H1 (cell line): Measurements from ENCODE around the gene COL4A1. TPM values are rescaled to one million over a fixed set of nuclear protein-coding genes. Genes with fewer than 3 reads are reported as not detected.

ENCODE experiments used
- BCL11A ChIP-seq, 2 experiments: IDR thresholded peaks; one replicate each; pipeline ENCODE4 v1.6.1; 2011; ENCODE audit warnings: low read depth in 2 of 2, low read length in 2 of 2, mild to moderate bottlenecking in 2 of 2
- CHD7 ChIP-seq: fragments of 300-600 bp; sonication (generic); IDR thresholded peaks from 2 replicates; pipeline ENCODE4 v1.7.1; 2012; ENCODE audit warnings: low read length, moderate library complexity, mild to moderate bottlenecking, inconsistent platforms; ENCODE audit not compliant: insufficient replicate concordance
- FOSL1 ChIP-seq: IDR thresholded peaks from 2 replicates; pipeline ENCODE4 v1.6.1; 2011; ENCODE audit warnings: mild to moderate bottlenecking, low read depth, low read length, moderate library complexity; ENCODE audit not compliant: insufficient read depth
- HDAC6 ChIP-seq: IDR thresholded peaks from one replicate; pipeline ENCODE4 v1.7.1; 2012; ENCODE audit warnings: low read depth, mild to moderate bottlenecking, inconsistent platforms, low read length, moderate library complexity
- JUN ChIP-seq: IDR thresholded peaks from 2 replicates; pipeline ENCODE4 v1.6.1; 2011; ENCODE audit warnings: low read depth, mild to moderate bottlenecking, improper control_type of control experiment, low read length
- RNF2 ChIP-seq: fragments of 200-900, 300-1000 bp; sonication (generic); IDR thresholded peaks from 2 replicates; pipeline ENCODE4 v1.7.1; 2016; ENCODE audit warnings: borderline replicate concordance, low read depth, mild to moderate bottlenecking, antibody characterized with exemption, low read length; ENCODE audit not compliant: poor library complexity, severe bottlenecking; ENCODE audit errors: missing control alignments
- SAP30 ChIP-seq: fragments of 300-600 bp; sonication (generic); IDR thresholded peaks from 2 replicates; pipeline ENCODE4 v1.7.1; 2012; ENCODE audit warnings: low read length, moderate library complexity, mild to moderate bottlenecking, inconsistent platforms; ENCODE audit not compliant: insufficient read depth, insufficient replicate concordance
- SP2 ChIP-seq: IDR thresholded peaks from 2 replicates; pipeline ENCODE4 v1.6.1; 2012; ENCODE audit warnings: mild to moderate bottlenecking, low read length, inconsistent platforms
- SRF ChIP-seq: IDR thresholded peaks from 2 replicates; pipeline ENCODE4 v1.6.1; 2011; ENCODE audit warnings: mild to moderate bottlenecking, low read depth, low read length, moderate library complexity
- TEAD4 ChIP-seq: IDR thresholded peaks from 2 replicates; pipeline ENCODE4 v1.6.1; 2012; ENCODE audit warnings: low read depth, low read length, inconsistent platforms, mixed read lengths
- polyA plus RNA-seq, 7 experiments: library from polyadenylated mRNA; depleted of rRNA in 3 of 7; stranded (reverse) in 5 of 7; unstranded in 2 of 7; fragments of >200 nt in 5 of 7; fragments of 200-250 nt in 2 of 7; gene quantifications; 1 replicate in 5 of 7; 2 replicates in 1 of 7; 4 replicates in 1 of 7; pipeline versions ENCODE4 v1.2.1 to v1.2.3, GENCODE V29; 2011 to 2013; ENCODE audit warnings: missing spikeins in 2 of 7, mixed read lengths in 2 of 7
- total RNA-seq: library from RNA; stranded (reverse); fragmentation: NEBNext Ultra II Directional; extraction: Animal tissue kit (Norgen Biotek cat#: 25700); gene quantifications from 2 replicates; pipeline ENCODE4 v1.2.1, GENCODE V29; 2021
- TF ChIP-seq, protein P1 (sequence below): IDR thresholded peaks from 2 replicates; pipeline ENCODE4 v1.6.1; 2012; ENCODE audit warnings: inconsistent platforms

Gene COL4A1
- total and polyA plus RNA-seq, 2 of the 8 experiments (the other 6 are each of a cell fraction or from before 2014, with no cell fraction given): 30.7 to 82.0 TPM

GRCh38 chr13:110344320-110344719, 37.4 kb upstream of the COL4A1 start (continued):
- TF ChIP-seq CHD7 (no peak), SAP30 (no peak), TEAD4 (no peak), SRF (no peak), SP2 (no peak), FOSL1 (no peak), RNF2 (no peak), BCL11A (IDR thresholded peaks at IDR 0.05; ENCODE audit: low read depth in 2 of 2, low read length in 2 of 2) (no peak), HDAC6 (no peak), JUN (no peak)
- TF ChIP-seq, protein P1, sequence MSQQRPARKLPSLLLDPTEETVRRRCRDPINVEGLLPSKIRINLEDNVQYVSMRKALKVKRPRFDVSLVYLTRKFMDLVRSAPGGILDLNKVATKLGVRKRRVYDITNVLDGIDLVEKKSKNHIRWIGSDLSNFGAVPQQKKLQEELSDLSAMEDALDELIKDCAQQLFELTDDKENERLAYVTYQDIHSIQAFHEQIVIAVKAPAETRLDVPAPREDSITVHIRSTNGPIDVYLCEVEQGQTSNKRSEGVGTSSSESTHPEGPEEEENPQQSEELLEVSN: no peak
